ENCODE results near the gene ZBTB5.

Gene ZBTB5

DNA sequence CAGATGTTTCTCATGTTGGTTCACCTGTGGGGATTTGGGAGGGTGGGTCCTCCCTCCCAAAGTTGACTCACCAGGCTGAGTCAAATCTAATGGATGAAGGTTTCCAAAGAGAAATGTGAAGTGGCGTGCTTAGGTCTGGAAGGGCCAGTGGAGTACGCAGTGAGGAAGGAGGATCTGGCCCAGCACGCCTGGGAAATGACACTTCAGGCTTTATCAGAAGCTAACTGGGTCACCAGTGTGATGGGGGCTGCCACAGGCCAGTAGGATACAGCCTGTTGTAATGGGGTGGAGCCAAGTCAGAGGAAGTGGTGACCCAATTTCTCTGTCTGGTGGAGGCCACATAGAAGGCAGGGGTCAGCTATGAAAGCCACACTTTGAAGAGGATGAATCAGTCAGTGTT is 38.5 kb upstream of the ZBTB5 start:
- DNase-seq (ENCODE audit: insufficient read length) (no peak), FAIRE-seq (no peak)
- TF ChIP-seq POLR2AphosphoS5 (IDR thresholded peaks at IDR 0.05; ENCODE audit: low read depth, low read length) (no peak), POLR2A (IDR thresholded peaks at IDR 0.05; ENCODE audit: low read depth, low read length) (peak; percentile 25; the same call in 1 of the 2 replicates), TAF1 (IDR thresholded peaks at IDR 0.05; ENCODE audit: borderline replicate concordance, low read depth, low read length) (no peak)

DNA sequence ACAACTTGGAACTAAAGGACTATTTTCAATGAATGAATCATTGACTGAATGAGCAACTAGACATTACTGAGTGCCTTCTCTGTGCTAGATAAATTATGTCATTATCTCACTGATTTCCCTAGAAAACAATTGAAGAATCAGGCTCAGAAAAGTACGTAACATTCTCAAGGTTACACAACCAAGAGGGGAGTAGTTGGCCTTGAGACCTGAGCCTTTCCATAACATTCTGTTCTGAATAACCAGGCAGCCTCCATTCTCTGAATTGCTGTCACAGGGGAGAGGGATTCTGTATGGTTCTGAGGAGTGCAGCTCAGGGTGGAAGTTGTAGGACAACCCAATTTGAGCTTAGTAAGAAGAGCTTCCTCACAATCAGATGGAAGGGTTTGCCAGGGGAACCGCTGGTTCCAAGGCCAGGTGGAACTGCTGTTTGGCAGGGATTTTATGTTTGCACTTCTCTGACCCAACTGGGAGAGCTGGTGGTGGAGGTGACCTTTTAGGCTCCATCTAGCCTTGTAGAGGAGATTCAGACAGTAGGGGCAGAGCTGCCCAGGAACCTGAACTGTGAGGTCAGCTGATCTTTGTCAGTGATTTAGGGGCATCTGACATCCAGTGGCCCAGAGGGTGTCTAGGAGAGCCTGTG is 36.8 kb upstream of the ZBTB5 start:
- TF ChIP-seq POLR2A (IDR thresholded peaks at IDR 0.05; ENCODE audit: low read depth, low read length) (no peak), POLR2AphosphoS5 (IDR thresholded peaks at IDR 0.05; ENCODE audit: low read depth, low read length) (no peak), TAF1 (IDR thresholded peaks at IDR 0.05; ENCODE audit: borderline replicate concordance, low read depth, low read length) (no peak)
- DNase-seq (ENCODE audit: insufficient read length) (no peak), FAIRE-seq (no peak)

GRCh38 chr9:37499297-37499696 is 34.0 kb upstream of the ZBTB5 start:
- FAIRE-seq (no peak), DNase-seq (ENCODE audit: insufficient read length) (no peak)
- TF ChIP-seq POLR2A (IDR thresholded peaks at IDR 0.05; ENCODE audit: low read depth, low read length) (no peak), TAF1 (IDR thresholded peaks at IDR 0.05; ENCODE audit: borderline replicate concordance, low read depth, low read length) (no peak), POLR2AphosphoS5 (IDR thresholded peaks at IDR 0.05; ENCODE audit: low read depth, low read length) (no peak)

DNA sequence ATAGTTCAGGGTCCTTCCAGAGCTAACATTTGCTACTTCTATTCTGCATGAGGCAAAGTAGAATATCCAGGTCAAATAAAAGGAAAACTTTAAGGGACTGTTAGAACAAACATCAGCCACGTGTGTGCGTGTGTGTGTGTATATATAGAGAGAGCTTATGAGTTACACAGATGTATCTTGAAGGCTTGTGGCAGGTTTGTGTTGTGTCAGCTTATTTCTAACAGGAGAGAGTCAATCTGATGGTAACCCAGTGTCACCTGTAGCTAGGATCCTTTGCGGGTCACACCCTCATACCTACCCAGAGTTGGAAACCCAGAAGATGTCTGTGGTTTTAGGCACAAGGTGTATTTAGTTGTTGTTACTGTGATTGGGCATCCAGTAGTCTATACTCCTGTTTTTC is 33.2 kb upstream of the ZBTB5 start:
- FAIRE-seq (peak; percentile 56), DNase-seq (ENCODE audit: insufficient read length) (no peak)
- TF ChIP-seq TAF1 (IDR thresholded peaks at IDR 0.05; ENCODE audit: borderline replicate concordance, low read depth, low read length), result no peak
- TF ChIP-seq POLR2AphosphoS5 (IDR thresholded peaks at IDR 0.05; ENCODE audit: low read depth, low read length), result no peak
- no peak for TF ChIP-seq POLR2A (IDR thresholded peaks at IDR 0.05; ENCODE audit: low read depth, low read length)

DNA sequence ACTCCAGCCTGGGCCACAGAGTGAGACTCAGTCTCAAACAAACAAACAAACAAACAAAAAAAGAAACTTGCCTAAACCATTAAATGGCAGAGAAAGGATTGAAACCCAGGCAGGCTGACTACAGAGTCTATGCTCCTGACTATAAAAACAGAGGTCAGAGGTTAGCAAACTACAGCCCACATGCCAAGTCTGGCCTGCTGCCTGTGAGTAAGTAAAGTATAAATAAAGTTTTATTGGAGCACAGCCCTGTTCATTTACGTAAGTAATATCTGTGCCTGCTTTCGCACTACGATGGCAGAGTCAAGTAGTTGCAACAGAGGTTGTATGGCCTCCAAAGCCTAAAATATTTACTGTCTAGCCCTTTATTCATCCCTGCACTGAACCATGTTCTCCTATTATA is 32.1 kb upstream of the ZBTB5 start:
- no peak for TF ChIP-seq POLR2A (IDR thresholded peaks at IDR 0.05; ENCODE audit: low read depth, low read length)
- TF ChIP-seq TAF1 (IDR thresholded peaks at IDR 0.05; ENCODE audit: borderline replicate concordance, low read depth, low read length), result no peak
- no peak for TF ChIP-seq POLR2AphosphoS5 (IDR thresholded peaks at IDR 0.05; ENCODE audit: low read depth, low read length)
- no peak for DNase-seq (ENCODE audit: insufficient read length)
- no peak for FAIRE-seq

DNA sequence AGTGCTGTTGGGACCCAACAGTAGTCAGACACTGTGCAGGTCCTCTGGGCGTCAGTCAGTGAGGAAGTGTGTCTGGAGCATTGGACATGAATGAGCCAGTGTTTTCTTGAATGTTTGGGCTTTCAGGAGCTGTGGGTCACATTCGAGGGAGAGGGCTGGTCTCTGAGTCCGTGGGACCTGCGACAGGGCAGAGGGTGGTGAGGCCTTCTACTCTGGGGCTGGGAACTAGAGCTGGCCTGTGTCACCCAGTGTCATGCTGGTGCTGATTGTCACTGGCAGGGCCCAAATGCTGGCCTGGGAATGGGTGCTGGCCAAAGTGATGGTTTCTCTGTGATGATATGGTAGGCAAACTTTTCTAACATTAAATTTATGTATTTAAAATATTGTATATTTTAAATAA is 30.8 kb upstream of the ZBTB5 start:
- DNase-seq (ENCODE audit: insufficient read length), result no peak
- TF ChIP-seq POLR2A (IDR thresholded peaks at IDR 0.05; ENCODE audit: low read depth, low read length) (no peak), TAF1 (IDR thresholded peaks at IDR 0.05; ENCODE audit: borderline replicate concordance, low read depth, low read length) (no peak), POLR2AphosphoS5 (IDR thresholded peaks at IDR 0.05; ENCODE audit: low read depth, low read length) (no peak)
- no peak for FAIRE-seq

DNA sequence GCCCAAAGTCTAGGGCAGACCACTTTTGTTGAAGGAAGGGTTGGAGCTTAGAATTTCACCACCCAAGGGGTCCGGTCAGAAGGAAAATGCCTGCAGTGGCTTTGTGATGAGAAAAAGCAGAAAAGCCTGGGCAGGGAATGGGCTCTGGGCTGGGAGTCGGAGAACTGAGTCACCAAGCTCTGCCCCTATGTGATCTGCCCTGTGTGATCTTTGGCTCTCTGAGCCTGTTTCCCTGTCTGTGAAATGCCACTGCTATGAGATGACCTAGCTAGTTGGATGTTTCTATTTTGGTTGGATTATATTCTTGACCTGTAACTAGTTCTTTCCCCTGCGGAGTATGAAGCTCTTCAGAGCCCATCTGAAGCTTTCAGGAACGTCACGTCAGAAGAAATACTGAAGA is 30.3 kb upstream of the ZBTB5 start:
- DNase-seq (ENCODE audit: insufficient read length) (no peak), FAIRE-seq (no peak)
- TF ChIP-seq POLR2A (IDR thresholded peaks at IDR 0.05; ENCODE audit: low read depth, low read length) (no peak), TAF1 (IDR thresholded peaks at IDR 0.05; ENCODE audit: borderline replicate concordance, low read depth, low read length) (no peak), POLR2AphosphoS5 (IDR thresholded peaks at IDR 0.05; ENCODE audit: low read depth, low read length) (no peak)

GRCh38 chr9:37491939-37492338 is 26.7 kb upstream of the ZBTB5 start:
- DNase-seq (ENCODE audit: insufficient read length) (no peak), FAIRE-seq (no peak)
- TF ChIP-seq POLR2AphosphoS5 (IDR thresholded peaks at IDR 0.05; ENCODE audit: low read depth, low read length) (no peak), TAF1 (IDR thresholded peaks at IDR 0.05; ENCODE audit: borderline replicate concordance, low read depth, low read length) (no peak)

DNA sequence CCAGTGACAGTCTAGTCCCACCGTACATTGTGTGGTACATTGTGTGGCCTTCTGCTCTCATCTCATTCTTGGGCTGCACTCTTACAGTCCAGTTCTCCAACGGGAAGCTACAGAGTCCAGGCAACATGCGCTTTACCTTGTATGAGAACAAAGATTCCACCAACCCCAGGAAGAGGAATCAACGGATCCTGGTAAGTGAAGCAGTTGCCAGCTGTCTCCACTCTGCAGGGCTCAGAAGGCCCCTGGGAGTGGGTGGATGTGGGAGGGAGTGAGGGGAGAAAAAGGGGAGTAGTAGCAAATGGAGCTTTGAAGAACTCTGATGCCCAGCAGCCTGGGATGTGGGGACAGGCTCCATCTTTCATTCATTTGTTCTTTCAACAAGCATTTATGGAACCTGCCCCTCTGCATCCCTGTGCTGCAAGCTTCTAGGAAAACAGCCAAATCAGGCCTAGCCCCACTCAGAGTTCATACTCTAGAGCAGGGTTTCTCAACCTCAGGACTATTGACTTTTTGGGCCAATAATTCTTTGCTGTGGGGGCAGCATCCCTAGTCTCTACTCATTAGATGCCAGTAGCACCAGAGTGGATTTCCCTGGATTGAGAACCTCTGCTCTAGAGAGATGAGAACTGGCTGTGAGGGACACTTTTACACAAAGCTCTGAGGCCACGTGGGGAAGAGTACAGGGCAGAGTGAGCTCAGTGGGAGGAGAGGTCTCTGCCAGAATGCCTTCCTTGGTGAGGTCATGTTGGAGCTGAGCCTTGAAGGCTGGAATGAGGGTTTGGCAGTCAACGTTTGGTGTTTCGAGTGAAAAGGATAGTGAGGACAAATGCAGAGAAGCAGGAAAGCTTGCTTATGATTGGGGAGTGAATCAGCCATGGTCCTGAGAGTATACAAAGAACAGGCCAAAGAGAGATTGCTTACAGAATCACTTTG is 21.6 kb upstream of the ZBTB5 start:
- no peak for DNase-seq (ENCODE audit: insufficient read length)
- no peak for TF ChIP-seq POLR2A (IDR thresholded peaks at IDR 0.05; ENCODE audit: low read depth, low read length)
- no peak for TF ChIP-seq POLR2AphosphoS5 (IDR thresholded peaks at IDR 0.05; ENCODE audit: low read depth, low read length)
- TF ChIP-seq TAF1 (IDR thresholded peaks at IDR 0.05; ENCODE audit: borderline replicate concordance, low read depth, low read length), result no peak
- FAIRE-seq, result no peak

GRCh38 chr9:37486256-37486615 is 21.0 kb upstream of the ZBTB5 start:
- TF ChIP-seq POLR2A (IDR thresholded peaks at IDR 0.05; ENCODE audit: low read depth, low read length) (no peak), TAF1 (IDR thresholded peaks at IDR 0.05; ENCODE audit: borderline replicate concordance, low read depth, low read length) (no peak), POLR2AphosphoS5 (IDR thresholded peaks at IDR 0.05; ENCODE audit: low read depth, low read length) (no peak)
- FAIRE-seq (no peak), DNase-seq (ENCODE audit: insufficient read length) (no peak)

GRCh38 chr9:37485389-37486255 is 20.4 kb upstream of the ZBTB5 start, which contains the start of gene POLR1E:
POLR1E (plus strand) TSS chr9:37485948; CDS start chr9:37486048, 100 bp downstream.
- DNase-seq (ENCODE audit: insufficient read length), result peak; percentile 98
- TF ChIP-seq POLR2A (IDR thresholded peaks at IDR 0.05; ENCODE audit: low read depth, low read length), result peak; percentile 96
- TF ChIP-seq TAF1 (IDR thresholded peaks at IDR 0.05; ENCODE audit: borderline replicate concordance, low read depth, low read length), result peak; percentile 81; the same call in 1 of the 2 replicates
- TF ChIP-seq POLR2AphosphoS5 (IDR thresholded peaks at IDR 0.05; ENCODE audit: low read depth, low read length), result peak; percentile 92
- peak; percentile 99 for FAIRE-seq

Measured in GM12892 (cell line).